ENCODE data around the gene PPP1R1B.

Gene PPP1R1B

GRCh38 chr17:39641097-39641496 lies 14.3 kb downstream of the PPP1R1B start:
- H3K9me3 ChIP-seq (ENCODE audit: severe bottlenecking): no peaks in the 10 kb centered on the region
- DNase-seq: no peak
- no peaks in the 10 kb centered on the region for H3K27me3 ChIP-seq (ENCODE audit: insufficient read depth, low read depth, severe bottlenecking)
- H3K36me3 ChIP-seq: peaks cover 27% of the 10 kb centered on the region
- no peak overlapping the region for H3K4me3 ChIP-seq (ENCODE audit: low read depth, low read length)
- H3K27ac ChIP-seq: no peak overlapping the region
- TF ChIP-seq CTCF (IDR thresholded peaks at IDR 0.05; ENCODE audit: low read depth, low read length): no peak

DNA sequence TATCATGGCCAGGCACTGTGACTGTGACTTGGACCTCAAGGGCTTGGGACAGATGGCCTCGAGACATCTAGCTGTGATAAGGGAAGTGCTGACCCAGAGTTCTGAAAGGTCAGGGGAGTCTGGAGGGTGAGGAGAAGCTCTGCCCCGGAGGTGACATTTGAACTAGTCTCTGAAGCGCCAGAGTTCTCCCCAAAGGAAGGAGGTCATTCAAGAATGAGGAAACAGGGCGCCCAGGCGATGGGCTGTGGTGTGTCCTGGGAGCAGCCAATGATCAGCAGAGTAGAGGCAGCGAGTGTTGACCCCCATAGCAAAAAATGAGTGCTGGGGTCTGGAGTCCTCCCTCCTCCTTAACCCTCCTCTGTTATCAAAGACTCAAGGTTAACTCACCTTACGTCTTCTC lies 15.1 kb downstream of the PPP1R1B start:
- peaks cover 27% of the 10 kb centered on the region for H3K36me3 ChIP-seq
- H3K27me3 ChIP-seq (ENCODE audit: insufficient read depth, low read depth, severe bottlenecking): no peaks in the 10 kb centered on the region
- H3K4me3 ChIP-seq (ENCODE audit: low read depth, low read length): no peak overlapping the region
- H3K27ac ChIP-seq: no peak overlapping the region
- no peaks in the 10 kb centered on the region for H3K9me3 ChIP-seq (ENCODE audit: severe bottlenecking)
- DNase-seq: no peak
- TF ChIP-seq CTCF (IDR thresholded peaks at IDR 0.05; ENCODE audit: low read depth, low read length): no peak

DNA sequence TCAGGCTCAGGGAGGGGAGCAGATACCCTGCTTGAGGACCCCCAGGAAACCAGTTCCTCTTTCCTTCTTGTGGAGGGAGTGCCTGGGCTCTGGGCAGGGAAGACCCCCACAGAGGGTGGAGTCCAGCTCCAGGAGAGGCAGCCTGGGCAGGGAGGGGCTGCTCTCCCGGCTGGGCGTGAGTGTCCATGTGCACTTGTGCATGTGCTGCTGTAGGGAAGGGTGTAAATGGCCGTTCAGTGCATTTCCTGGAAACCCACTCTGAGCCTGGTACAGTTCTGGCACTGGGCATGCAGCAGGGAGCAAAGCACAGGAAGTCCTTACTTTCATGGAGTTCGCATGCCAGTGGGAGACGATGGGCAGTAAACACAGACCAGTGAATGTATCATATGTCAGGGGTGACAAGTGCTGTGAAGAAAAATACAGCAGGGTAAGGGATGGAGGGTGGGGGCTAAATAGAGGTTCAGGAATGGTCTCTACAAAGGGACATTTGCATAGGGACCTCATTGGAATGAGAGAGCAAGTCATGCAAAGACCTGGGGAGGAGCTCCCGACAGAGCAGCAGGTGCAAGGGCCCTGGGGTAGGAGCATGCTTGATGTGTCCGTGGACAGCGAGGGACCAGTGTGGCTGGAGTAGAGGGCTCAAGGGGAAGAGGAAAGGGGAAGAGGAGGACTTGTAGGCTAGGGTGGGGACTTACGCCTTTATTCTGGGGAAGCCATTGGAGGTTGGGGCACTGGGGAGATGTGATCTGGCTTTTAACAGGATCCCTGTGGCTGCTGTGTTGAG lies 15.7 kb downstream of the PPP1R1B start:
- Histone ChIP-seq H3K9me3 (ENCODE audit: severe bottlenecking) (no peaks in the 10 kb centered on the region), H3K27me3 (ENCODE audit: insufficient read depth, low read depth, severe bottlenecking) (no peaks in the 10 kb centered on the region), H3K4me3 (ENCODE audit: low read depth, low read length) (no peak overlapping the region), H3K36me3 (peaks cover 26% of the 10 kb centered on the region), H3K27ac (no peak overlapping the region)
- DNase-seq: no peak
- no peak for TF ChIP-seq CTCF (IDR thresholded peaks at IDR 0.05; ENCODE audit: low read depth, low read length)

DNA sequence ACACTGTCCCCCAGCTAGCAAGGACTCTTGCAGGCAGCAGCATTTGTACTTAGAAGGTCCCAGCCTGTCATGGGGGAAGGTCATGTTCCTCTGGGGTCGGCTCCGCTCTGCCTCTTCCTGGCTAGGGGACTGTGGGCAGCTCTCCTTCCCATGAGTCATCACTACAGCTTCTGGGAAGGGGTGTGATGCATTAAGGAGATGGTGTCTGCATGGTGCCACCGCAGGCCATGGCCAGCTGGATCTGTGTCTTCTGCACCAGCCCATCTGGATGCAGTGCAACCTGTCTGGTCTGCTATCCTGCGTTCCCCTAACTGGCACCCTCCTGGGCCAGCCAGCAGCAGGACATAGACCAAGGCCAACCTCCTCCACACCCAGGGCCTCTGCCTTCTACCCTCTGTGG lies 16.5 kb downstream of the PPP1R1B start:
- Histone ChIP-seq H3K36me3 (peaks cover 25% of the 10 kb centered on the region), H3K27me3 (ENCODE audit: insufficient read depth, low read depth, severe bottlenecking) (no peaks in the 10 kb centered on the region), H3K27ac (no peak overlapping the region), H3K4me3 (ENCODE audit: low read depth, low read length) (no peak overlapping the region), H3K9me3 (ENCODE audit: severe bottlenecking) (no peaks in the 10 kb centered on the region)
- no peak for DNase-seq
- no peak for TF ChIP-seq CTCF (IDR thresholded peaks at IDR 0.05; ENCODE audit: low read depth, low read length)

DNA sequence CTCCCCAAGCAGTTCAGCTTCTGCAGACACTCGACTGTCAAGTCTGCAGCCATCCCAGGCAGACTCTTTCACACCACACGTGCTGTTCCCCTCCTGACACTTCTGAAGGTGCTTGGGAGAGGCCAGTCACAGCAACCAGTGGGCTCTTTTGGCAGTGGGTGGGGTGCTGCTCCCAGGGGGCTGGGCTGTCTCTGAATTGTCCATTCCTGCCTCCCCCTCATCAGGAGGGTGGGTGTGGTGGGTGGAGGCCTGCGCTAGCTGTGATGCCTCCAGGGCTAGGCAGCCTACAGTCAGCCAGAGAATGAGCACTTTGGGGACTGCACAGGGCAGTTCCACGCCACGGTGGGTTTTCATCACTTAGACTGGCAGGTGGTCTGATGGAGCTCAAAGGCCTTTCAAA lies 20.5 kb downstream of the PPP1R1B start:
- H3K9me3 ChIP-seq (ENCODE audit: severe bottlenecking): no peaks in the 10 kb centered on the region
- no peaks in the 10 kb centered on the region for H3K27me3 ChIP-seq (ENCODE audit: insufficient read depth, low read depth, severe bottlenecking)
- no peak overlapping the region for H3K27ac ChIP-seq
- H3K36me3 ChIP-seq: peaks cover 9% of the 10 kb centered on the region
- no peak for TF ChIP-seq CTCF (IDR thresholded peaks at IDR 0.05; ENCODE audit: low read depth, low read length)
- H3K4me3 ChIP-seq (ENCODE audit: low read depth, low read length): no peak overlapping the region
- no peak for DNase-seq
